Testis (tissue), 2 donors: Measurements from ENCODE around the gene MACF1.

Experiments used
- POLR2A ChIP-seq: fragments of 450-650 bp; IDR thresholded peaks from one replicate; pipeline ENCODE4 v1.6.1; 2017; ENCODE audit warnings: antibody characterized with exemption, mild to moderate bottlenecking, moderate library complexity
- TF ChIP-seq, protein P1 (sequence below), 3 experiments: fragments of 450-650 bp in 2 of 3; fragments of 200-600 bp in 1 of 3; sonication (generic) in 1 of 3; IDR thresholded peaks; one replicate each; pipeline ENCODE4 v1.5.1; 2016 to 2019; ENCODE audit warnings: antibody characterized with exemption in 3 of 3, mild to moderate bottlenecking in 2 of 3, moderate library complexity in 1 of 3

DNA sequence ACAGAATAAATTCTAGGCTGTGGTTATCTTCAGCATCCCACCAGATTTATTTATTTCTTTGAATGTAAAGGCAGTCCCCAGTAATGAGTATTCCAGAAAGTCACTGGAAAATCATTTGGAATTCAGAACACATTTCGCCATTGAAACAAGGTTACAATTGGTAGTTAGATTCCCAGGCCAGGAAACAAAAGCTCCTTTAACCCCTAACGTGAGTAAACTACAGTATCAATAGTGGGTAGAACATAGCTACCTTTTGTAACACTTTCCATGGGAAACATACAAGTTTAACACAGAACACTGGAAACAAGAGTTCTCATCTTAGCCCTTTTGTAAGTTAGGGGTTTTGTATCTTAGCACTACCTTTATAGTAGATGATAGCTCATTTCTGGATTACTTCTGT, 233.5 kb downstream of the MACF1 start:
- TF ChIP-seq, protein P1, sequence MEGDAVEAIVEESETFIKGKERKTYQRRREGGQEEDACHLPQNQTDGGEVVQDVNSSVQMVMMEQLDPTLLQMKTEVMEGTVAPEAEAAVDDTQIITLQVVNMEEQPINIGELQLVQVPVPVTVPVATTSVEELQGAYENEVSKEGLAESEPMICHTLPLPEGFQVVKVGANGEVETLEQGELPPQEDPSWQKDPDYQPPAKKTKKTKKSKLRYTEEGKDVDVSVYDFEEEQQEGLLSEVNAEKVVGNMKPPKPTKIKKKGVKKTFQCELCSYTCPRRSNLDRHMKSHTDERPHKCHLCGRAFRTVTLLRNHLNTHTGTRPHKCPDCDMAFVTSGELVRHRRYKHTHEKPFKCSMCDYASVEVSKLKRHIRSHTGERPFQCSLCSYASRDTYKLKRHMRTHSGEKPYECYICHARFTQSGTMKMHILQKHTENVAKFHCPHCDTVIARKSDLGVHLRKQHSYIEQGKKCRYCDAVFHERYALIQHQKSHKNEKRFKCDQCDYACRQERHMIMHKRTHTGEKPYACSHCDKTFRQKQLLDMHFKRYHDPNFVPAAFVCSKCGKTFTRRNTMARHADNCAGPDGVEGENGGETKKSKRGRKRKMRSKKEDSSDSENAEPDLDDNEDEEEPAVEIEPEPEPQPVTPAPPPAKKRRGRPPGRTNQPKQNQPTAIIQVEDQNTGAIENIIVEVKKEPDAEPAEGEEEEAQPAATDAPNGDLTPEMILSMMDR (IDR thresholded peaks at IDR 0.05) = no peak
- TF ChIP-seq POLR2A = no peak
